Kidney glomerular epithelial cell (primary cell): ENCODE data around the gene CA14.
"Not testable (repeated sequence)": the region's sequence is repeated elsewhere in the genome, so short reads cannot be mapped to it uniquely, and the experiment has no call there.

Source experiments
- DNase-seq: peaks from one replicate; lab custom pipeline; 2025; lab: John Stamatoyannopoulos, UW

Gene CA14

DNA sequence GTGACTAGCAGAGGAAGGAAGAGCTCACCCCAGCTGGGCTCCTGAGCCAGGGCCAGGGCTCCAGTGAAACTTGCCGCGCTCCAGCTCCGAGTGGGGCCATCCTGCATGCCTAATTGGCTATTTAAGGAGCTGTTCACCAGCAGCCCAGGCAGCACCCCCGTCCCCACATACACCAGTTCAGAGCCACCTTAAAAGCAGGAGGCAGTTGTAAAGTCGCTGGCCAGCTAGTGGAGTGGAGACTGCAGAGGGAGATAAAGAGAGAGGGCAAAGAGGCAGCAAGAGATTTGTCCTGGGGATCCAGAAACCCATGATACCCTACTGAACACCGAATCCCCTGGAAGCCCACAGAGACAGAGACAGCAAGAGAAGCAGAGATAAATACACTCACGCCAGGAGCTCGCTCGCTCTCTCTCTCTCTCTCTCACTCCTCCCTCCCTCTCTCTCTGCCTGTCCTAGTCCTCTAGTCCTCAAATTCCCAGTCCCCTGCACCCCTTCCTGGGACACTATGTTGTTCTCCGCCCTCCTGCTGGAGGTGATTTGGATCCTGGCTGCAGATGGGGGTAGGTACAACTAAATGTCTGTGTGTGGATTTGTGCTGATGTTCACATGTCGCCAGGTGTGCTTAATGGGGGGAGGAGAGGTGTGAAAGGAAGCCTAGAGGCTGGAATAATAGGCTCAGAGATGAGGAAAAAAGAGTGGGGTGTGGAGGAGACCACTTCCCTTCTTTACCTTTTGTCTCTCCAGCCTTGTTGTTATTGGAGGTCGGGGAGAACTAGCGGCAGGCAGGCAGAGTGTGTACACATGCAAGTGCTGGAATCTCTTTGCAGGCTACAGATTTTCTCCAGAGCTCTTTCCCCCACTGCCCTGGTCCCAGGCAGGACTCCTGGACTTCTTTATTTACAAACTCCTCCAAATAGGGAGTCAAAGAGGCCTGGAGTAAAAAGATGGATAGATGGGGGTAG is at the start of gene CA14:
TSS of gene CA14 (plus strand) at position 151 of the 962 bp plus-strand sequence. CDS start at position 506, 355 bp downstream.
- DNase-seq, result no peak

DNA sequence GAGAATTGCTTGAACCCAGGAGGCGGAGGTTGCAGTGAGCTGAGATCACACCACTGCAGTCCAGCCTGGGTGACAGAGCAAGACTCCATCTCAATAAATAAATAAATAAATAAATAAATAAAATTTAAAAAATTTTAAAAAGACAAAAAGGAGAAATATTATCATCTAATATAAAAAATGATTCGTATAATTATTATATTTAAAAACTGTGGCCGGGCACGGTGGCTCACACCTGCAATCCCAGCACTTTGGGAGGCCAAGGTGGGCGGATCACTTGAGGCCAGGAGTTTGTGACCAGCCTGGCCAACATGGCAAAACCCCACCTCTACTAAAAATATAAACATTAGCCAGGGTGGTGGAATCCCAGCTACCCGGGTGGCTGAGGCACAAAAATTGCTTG is 49.1 kb upstream of the CA14 start:
- not testable (repeated sequence) for DNase-seq

DNA sequence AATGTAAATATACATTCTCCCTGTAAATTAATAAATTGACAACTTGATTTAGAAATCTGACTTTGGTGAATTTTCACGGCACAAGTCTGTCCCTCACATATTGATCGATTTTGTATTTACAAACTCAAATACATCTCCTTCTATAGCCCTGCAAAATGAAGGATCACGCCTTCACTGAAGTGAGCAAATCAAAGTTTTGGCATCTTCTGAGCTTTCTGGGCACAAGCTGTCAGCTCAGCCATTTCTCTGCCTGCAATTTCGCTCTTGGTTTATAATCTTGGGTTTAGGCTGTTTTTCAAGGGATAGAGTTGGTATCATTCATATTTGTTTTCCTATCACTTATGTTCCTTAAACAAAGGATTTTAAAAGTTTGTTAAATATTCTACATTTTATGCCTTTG is 47.5 kb upstream of the CA14 start:
- no peak for DNase-seq

DNA sequence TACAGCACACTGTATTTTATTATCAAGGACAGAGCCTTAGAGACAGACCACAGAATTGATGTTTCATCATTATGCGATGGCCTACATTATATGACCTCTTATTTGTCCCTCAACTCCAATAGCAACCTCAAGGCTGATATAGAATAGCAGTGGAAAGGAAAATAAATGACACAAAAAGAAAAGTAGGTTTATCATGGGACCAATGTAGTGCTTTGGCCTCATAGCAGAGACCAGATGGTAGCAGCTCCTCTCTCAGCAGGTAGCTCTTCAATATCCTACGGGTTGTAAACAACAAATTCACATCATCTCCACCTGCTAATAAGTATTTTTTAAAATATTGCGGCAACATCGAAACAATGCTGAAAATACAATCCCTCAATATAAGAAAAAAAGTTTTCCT is 46.9 kb upstream of the CA14 start:
- no peak for DNase-seq

DNA sequence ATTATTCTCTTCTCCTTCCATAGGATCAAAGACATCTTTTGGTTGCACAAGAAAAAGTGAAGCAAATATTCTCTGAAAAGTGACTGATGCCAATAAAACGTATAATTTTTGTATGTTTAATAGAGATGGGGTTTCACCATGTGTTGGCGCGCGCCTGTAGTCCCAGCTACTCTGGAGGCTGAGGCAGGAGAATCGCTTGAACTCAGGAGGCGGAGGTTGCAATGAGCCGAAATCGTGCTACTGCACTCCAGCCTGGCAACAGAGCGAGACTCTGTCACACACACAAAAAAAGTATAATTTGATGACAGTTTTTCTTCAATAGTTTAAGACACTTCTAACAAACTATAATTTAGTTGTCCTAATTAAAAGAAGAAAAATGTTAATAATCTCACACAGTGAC is 45.5 kb upstream of the CA14 start:
- DNase-seq, result no peak

DNA sequence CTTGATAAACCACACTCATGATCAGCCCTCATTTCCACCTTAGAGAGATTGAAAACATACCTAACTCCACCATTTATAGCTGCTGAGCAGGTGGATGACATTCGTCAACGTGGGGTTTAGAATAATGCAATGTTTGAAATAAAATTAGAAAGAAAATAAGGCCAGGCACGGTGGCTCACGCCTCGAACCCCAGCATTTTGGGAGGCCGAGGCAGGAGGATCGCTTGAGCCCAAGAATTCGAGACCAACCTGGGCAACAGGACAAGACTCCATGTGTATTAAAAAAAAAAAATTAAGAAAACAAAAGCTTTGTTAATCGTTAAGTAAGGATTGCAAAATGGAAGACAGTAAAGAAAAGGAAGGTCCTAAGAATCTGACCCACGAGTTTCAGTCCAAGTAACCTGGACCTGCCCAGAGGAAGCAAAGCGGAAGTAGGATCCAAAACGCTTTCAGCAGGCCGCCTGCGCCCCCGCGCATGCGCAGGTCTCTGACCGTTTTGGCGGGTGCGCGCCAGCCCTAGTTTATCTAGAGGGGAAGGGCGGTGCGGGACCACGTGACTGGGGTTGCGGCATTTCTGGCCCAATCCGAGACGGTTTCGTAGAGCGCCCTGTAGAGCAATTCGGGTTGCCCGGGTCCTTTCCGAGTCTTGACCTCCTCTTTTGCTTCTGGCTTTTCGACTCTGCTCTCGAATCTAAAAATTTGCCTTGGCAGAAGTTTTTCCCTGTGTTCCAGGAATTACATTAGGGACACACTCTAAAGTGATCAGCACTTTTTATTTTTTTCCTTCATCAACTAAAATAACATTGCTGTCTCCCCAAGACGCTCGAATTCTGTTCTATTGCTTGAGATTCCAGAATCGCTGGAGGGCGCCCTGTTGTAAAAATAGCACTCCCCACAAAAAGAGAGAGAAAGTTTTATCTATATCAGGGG is 44.1 kb upstream of the CA14 start:
- DNase-seq, result peak; percentile 73

DNA sequence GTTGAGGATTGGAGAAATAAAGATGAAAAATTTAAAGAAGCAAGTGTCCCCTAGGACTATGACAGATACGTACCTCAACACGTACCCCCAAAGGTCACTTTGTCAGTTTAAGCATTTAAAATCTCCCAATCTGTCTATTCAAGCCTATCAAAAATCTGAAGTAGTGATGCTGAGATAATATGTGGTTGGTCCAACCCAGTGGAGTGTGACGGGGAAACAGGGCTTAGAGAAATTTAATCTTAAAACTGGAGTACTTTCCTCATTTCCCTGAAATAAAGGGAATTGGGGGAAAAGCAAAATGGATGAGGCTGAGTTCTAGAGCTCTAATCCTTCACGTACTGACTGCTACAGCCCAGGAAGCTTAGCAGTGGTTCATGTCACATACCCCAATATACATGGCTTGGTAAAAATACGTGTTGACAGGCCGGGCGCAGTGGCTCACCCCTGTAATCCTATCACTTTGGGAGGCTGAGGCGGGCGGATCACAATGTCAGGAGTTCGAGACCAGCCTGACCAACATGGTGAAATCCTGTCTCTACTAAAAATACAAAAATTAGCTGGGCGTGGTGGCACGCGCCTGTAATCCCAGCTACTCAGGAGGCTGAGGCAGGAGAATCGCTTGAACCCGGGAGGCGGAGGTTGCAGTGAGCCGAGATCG is 43.3 kb upstream of the CA14 start:
- DNase-seq, result not testable (repeated sequence)

DNA sequence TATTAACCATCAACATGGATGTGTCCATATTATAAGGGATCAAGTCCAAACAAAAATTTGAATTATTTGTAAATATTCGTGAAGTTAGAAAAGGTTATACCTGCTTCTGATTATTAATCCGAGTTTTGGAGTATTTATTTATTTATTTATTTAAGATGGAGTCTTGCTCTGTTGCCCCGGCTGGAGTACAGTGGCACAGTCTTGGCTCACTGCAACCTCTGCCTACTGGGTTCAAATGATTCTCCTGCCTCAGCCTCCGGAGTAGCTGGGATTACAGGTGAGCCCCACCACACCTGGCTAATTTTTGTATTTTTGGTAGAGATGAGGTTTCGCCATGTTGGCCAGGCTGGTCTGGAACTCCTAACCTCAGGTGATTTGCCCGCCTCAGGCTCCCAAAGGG is 41.7 kb upstream of the CA14 start:
- not testable (repeated sequence) for DNase-seq

DNA sequence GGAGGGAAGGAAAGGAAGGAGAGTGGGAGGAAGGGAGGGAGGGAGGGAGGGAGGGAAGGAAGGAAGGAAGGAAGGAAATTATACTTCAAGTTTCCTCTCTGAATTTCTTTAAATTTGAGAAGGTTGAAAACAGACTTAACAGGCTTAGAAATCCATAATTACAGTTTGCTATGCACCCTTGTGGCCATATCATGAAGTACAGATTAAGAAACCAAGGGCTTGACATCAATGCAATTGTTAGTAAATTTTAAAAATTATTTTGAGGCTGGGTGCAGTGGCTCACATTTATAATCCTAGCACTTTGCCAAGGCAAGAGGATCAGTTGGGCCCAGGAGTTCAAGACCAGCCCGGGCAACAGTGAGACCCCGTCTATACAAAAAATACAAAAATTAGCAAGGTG is 36.0 kb upstream of the CA14 start:
- peak; percentile 8 for DNase-seq

DNA sequence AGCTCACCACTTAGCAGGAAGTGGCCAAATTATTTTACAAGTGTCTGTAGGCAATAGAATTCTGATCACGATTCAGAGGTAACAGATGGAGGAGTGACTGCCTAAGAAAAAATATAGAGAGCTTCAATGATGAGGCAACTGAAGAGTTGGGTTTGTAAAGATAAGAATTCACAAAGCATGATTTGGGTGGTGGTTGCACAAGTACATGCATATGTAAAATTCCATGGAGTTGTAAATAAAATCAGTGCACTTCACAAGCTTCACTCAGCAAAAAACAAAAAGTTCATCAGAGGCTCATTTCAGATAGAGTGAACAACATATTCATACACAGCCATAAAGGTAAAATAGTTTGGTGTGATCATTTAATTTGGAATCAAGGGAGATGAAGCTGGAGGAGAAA is 32.6 kb upstream of the CA14 start:
- no peak for DNase-seq

DNA sequence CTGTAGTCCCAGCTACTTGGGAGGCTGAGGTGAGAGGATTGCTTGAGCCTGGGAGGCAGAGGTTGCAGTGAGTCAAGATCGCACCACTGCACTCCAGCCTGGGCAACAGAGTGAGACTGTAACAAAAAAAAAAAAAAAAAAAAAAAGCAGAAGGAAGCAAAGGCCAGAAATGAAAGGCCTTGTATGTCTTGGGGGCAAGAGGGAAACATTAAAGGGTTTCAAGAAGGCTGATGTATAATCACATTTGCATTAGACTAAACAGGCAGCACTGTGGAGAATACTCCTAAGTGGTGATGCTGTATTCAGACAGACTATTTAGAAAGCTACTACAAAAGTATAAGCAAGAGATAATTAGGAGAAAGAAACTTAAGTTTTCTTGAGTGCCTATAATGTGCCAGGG is 32.0 kb upstream of the CA14 start:
- no peak for DNase-seq

DNA sequence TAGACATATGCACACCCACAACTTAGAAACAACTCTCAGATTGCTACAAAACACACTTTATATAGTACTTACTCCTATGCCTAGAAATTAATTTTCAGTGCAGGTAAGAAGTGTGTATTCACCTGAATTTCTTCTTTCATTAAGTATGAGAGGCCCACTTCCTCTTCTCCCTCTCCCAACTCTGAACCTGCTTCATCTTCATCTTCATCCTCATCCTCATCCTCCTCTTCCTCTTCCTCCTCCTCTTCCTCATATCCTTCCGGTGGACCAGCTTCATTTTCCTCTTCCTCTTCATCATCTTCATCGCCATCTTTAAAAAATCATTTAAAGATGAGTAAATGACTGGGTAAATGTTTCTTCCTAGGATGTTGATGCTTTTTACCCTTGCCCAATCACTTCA is 31.1 kb upstream of the CA14 start:
- no peak for DNase-seq

DNA sequence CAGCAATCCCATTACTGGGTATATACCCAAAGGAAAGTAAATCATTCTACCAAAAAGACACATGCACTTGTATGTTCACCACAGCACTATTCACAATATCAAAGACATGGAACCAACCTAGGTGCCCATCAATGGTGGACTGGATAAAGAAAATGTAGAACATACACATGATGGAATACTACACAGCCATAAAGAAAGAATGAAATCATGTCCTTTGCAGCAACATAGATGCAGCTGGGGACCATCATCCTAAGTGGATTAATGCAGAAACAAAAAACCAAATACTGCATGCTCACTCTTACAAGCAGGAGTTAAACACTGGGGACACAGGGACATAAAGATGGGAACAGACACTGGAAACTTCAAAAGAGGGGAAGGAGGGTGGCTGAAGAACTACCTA is 30.3 kb upstream of the CA14 start:
- DNase-seq, result no peak

DNA sequence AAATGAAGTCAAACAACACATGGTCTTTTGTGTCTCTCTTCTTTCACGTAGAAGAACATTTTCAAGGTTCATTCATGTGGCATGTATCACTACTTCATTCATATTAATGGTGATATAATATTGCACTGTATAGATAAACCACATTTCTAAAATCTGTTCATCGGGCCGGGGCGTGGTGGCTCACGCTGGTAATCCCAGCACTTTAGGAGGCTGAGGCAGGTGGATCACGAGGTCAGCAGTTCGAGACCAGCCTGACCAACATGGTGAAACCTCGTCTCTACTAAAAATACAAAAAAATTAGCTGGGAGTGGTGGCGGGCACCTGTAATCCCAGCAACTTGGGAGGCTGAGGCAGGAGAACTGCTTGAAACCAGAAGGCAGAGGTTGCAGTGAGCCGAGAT is 29.3 kb upstream of the CA14 start:
- DNase-seq, result not testable (repeated sequence)

DNA sequence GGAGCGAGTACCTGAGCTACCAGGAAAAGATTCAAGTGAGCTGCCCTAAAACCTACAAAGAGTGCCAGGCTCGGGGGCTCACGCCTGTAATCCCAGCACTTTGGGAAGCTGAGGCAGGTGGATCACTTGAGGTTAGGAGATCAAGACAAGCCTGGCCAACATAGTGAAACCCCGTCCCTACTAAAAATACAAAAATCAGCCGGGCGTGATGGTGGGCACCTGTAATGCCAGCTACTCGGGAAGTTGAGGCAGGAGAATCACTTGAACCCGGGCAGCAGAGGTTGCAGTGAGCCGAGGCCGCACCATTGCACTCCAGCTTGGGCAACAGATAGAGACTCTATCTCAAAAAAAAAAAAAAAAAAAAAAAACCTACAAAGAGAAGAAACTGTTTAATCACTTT is 24.7 kb upstream of the CA14 start:
- DNase-seq, result not testable (repeated sequence)

DNA sequence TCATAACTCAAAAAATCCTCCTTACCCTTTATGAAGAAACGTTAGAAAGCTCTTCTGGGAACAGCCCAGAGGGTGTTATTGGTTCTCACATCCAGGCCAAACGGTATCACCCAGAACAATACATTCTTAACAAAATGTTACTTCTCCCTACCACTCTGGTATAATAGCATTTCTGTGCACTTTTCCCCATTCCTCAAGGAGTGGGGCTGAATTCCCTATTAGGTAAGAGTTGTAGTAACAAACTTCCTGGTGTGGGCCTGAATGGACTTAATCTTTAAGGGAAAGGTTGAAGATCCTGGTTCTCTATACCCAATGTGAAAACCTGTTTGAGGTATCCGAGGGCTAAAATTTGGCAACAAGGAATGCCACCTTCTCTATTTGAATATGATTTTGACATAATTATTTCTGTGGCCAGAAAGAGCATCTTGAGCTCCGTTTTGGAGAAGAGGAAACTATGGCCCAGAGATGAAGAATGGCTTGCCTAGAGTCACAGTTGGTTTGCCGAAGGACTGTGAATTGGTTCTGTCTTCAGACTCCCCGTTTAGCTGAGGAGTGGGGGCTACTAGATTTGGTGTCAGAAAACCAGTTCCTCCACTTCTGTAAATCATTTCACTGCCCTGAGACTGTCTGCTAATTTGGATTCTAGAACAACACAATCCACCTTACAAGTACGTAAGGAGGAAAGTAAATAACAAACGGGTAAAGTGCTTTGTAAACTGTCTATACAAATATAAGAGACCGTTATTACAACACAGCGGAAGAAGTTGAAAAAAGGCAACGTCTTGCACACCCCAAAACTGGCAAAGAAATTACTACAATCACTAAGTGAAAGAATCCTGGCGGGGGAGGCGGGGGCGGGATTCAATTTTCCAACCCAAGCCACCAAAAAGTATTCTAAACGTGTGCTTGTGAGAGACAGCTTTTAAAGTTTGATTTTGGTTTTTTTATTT is 23.9 kb upstream of the CA14 start:
- DNase-seq, result no peak

DNA sequence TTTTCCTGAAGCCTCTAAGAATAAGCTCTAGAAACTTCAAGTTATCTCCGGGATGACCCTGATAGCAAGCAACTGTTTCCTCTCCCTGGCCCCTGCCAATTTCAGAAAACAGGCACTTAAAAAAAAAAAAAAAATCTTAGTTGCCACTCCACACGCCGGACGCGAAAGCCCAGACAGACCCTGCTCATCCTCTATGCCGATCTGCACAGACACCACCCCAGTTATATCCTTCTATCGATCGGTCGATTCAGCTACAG is 23.3 kb upstream of the CA14 start:
- no peak for DNase-seq

DNA sequence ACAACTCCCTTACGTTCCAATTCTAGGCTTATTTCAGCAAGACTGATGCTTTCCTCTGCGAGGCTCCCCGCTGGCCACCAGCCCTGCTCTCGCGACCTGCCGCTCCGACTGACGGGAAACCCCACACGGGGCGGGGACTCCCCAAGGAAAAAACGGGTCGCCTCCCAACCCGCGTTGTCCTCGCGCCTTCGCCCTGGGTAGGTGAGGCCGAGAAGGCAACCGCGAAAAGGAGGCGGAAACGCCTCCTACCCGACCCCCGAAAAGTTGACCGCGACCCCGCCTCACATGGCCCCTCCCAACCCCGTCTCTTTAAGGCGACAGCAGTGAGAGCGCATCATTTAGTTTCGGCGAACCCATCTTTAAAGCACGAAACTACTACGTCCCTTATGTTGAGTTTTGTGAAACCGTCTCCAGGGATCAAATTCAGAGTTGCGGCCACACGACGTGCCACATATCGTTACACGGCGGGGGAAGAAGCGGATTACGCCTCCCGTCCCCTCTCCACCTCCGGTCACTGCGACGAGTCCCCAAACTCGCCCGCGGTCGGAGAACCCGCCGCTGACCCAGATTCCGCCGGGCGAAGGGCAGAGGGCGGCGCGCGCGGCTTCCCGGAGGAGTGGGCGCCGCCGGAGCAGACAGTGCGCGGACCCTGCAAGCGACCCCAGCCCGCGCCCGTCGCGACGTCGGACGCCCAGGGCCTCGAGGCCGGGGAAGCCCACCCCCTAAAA is 22.8 kb upstream of the CA14 start:
- peak; percentile 51 for DNase-seq

DNA sequence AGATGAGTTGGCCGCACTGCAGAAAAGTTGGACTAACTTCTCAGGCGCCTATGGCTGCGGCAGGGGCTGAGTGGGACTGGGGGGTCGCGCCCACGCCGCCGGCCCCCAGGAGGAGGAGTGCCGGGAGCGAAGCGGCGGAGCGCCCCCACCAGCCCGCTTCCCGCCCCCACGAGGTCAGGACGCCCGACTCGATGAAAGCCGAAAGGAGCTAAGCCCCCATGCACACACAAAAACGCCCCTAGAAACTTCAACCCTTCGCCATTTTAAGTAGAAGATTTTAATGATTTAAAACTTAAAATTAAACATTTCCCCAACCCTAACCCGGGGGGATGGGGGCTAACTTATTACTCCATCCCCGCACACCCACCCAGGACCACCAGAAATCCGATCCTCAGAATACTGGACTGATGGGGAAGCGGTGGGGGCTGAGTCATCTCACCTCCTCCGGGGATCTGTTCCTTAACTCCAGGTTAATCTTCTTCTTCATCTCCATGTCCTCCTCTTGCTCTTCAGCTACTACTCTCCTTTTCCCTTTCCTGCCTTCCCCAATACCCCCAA is 22.2 kb upstream of the CA14 start:
- DNase-seq, result no peak

DNA sequence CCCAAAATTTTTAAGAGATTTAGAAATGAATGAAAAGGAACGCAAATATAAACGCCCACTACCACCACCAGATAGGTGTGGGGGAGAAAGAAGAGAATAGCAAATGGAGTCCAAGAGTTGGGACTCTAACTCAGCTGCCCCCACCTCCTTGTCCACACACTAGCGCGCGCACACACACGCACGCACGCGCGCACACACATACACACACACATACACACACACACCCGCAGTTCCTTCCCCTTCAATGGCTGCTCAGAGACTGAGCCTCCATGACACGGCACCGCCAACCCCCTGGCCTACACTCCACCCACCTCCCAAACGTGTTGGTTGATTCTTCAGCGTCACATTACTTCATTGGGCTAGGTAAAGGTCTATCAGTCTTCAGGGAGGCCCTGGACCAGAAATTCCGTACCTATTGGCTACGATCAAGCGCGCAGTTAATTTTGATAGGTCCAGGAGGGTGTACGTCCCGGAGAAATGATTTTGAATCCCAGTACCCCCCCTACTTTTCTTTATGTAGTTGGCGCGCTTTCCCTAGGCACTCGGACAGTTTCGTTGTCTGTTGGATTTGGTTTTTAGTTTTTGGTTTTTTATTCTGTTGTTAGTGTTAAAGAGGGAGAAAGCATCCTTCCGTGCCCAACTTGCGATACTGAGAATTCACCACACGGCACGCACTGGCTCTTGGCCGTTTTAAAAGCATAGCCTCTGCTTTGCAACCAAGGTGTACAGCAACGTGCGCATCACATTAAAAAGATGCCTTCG is 21.5 kb upstream of the CA14 start, which contains the start of gene ANP32E:
TSS of gene ANP32E (minus strand) at position 261 of the 762 bp plus-strand sequence. CDS start 326 bp downstream, outside the sequence.
- DNase-seq, result peak; percentile 99
